OCI-LY1 (cell line): ENCODE results near the gene GMIP.

Experiments
- CTCF ChIP-seq: fragments of 200-600 bp; sonication (generic), shearing (Covaris generic); IDR thresholded peaks from 2 replicates; pipeline ENCODE4 v1.5.1; 2017; ENCODE audit warnings: mild to moderate bottlenecking, antibody characterized with exemption, low read length, moderate library complexity, mixed read lengths
- EZH2 ChIP-seq: fragments of 200-600 bp; sonication (generic), shearing (Covaris generic); IDR thresholded peaks from 2 replicates; pipeline ENCODE4 v1.8.0; 2017; ENCODE audit warnings: borderline replicate concordance, mixed run types, mild to moderate bottlenecking, antibody characterized with exemption, low read length, moderate library complexity, mixed read lengths

DNA sequence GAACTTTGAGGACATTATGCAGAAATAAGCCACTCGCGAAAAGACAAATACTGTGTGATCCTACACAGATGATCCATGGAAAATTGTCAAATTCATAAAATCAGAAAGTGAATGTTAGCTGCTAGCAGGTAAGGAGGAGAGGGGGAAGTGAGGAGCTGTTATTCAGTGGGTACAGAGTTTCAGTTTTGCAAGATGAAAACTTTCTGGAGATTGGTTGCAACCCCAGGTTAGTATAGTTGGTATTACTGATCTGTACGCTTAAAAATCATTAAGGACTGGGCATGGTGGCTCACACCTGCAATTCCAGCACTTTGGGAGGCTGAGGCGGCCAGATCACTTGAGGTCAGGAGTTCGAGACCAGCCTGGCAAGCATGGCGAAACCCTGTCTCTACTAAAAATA lies 43.1 kb upstream of the GMIP start:
- TF ChIP-seq CTCF (no peak), EZH2 (no peak)
